ENCODE data around the gene COPS7A. TPM values are rescaled to one million over a fixed set of nuclear protein-coding genes. Genes with fewer than 3 reads are reported as not detected.

Gene COPS7A
- total and polyA plus RNA-seq, 9 of the 15 experiments (the other 6 are each of a cell fraction or from before 2014, with no cell fraction given) = 12.7 to 36.0 (median 24.3) TPM

DNA sequence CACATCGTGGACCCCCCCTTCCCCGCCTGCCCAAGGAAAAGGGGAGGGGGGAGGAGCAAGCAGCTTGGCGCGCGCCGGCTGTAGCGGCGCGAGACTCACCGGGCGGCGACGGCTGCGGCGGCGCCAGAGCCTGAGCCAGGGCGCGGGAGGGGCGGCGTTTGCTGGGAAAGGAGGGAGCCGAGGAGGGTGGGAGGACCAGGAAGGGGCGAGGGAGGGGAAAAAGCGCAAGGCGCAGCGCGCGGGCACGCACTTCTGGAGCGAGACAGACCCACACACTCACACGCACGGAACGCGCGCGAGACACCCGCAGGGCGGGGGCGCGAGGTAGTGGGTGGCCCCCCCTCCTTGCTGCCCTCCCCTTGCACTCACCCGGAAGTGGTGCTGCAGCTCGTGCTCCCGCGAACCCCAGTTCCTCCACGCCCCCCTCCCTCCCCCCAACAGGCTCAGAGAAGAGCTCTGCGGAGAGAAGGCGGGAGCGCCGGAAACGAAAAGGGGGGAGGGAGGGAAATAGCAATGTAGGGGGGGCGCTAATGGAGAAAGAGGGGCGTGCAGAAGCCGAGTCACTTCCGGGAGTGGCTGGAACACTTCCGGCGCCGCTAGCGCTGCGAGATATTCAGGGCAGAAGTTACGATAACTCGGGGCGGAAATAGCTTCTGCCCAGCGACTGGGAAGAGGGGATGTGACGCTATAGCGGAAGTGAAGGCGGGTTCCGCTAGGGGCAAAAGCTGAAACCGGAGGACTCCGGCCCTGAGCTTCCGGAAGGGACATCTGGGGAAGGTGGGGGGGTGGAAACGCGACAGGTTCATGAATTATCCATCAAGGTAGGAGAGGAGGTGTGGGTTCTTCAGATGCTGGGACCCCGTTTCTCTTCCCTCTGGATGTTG lies 34.6 kb upstream of the COPS7A start, which contains the start of gene ZNF384 (continued):
- TF ChIP-seq, protein P1, sequence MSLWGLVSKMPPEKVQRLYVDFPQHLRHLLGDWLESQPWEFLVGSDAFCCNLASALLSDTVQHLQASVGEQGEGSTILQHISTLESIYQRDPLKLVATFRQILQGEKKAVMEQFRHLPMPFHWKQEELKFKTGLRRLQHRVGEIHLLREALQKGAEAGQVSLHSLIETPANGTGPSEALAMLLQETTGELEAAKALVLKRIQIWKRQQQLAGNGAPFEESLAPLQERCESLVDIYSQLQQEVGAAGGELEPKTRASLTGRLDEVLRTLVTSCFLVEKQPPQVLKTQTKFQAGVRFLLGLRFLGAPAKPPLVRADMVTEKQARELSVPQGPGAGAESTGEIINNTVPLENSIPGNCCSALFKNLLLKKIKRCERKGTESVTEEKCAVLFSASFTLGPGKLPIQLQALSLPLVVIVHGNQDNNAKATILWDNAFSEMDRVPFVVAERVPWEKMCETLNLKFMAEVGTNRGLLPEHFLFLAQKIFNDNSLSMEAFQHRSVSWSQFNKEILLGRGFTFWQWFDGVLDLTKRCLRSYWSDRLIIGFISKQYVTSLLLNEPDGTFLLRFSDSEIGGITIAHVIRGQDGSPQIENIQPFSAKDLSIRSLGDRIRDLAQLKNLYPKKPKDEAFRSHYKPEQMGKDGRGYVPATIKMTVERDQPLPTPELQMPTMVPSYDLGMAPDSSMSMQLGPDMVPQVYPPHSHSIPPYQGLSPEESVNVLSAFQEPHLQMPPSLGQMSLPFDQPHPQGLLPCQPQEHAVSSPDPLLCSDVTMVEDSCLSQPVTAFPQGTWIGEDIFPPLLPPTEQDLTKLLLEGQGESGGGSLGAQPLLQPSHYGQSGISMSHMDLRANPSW (CRISPR knock-in tag; IDR thresholded peaks at IDR 0.05) = no peak
- no peak for TF ChIP-seq RCOR1 (IDR thresholded peaks at IDR 0.05; ENCODE audit: borderline replicate concordance in 1 of 2, low read depth in 2 of 2, low read length in 2 of 2)
- TF ChIP-seq MCM2 (IDR thresholded peaks at IDR 0.05; ENCODE audit: low read depth) = no peak
- no peak; the same call in 1 of the 2 replicates for TF ChIP-seq TCF3 (CRISPR knock-in tag; IDR thresholded peaks at IDR 0.05)
- TF ChIP-seq ZNF778 (CRISPR knock-in tag; IDR thresholded peaks at IDR 0.05) = no peak
- TF ChIP-seq ZNF408 (CRISPR knock-in tag; IDR thresholded peaks at IDR 0.05; ENCODE audit: low read depth) = no peak
- peak; percentile 14; the same call in 1 of the 2 replicates for TF ChIP-seq NCOR1 (IDR thresholded peaks at IDR 0.05)
- no peak for TF ChIP-seq TSC22D4 (tag; IDR thresholded peaks at IDR 0.05)
- no peak for TF ChIP-seq SAP30 (IDR thresholded peaks at IDR 0.05; ENCODE audit: borderline replicate concordance, insufficient read depth, low read depth, low read length, poor library complexity, severe bottlenecking)
- no peak for TF ChIP-seq ZNF239 (CRISPR knock-in tag; IDR thresholded peaks at IDR 0.05)
- TF ChIP-seq ZNF444 (CRISPR knock-in tag; IDR thresholded peaks at IDR 0.05) = 0 out of 2 replicates have a peak, but pooled peaks have one; percentile 51
- TF ChIP-seq SREBF1 (IDR thresholded peaks at IDR 0.05; ENCODE audit: borderline replicate concordance, low read depth, low read length) = no peak
- TF ChIP-seq SPI1 (IDR thresholded peaks at IDR 0.05; ENCODE audit: borderline replicate concordance, low read depth, low read length) = peak; percentile 61; the same call in 1 of the 2 replicates
- TF ChIP-seq PURB (CRISPR knock-in tag; IDR thresholded peaks at IDR 0.05; ENCODE audit: low read depth) = no peak
- no peak for TF ChIP-seq SMARCB1 (IDR thresholded peaks at IDR 0.05; ENCODE audit: insufficient read length, low read depth)
- no peak for TF ChIP-seq BCL6 (CRISPR knock-in tag; IDR thresholded peaks at IDR 0.05)
- no peak; a peak in 1 of 4 replicates for TF ChIP-seq ZMIZ1 (IDR thresholded peaks at IDR 0.05; ENCODE audit: low read depth in 2 of 2, low read length in 2 of 2)
- TF ChIP-seq, protein P2, sequence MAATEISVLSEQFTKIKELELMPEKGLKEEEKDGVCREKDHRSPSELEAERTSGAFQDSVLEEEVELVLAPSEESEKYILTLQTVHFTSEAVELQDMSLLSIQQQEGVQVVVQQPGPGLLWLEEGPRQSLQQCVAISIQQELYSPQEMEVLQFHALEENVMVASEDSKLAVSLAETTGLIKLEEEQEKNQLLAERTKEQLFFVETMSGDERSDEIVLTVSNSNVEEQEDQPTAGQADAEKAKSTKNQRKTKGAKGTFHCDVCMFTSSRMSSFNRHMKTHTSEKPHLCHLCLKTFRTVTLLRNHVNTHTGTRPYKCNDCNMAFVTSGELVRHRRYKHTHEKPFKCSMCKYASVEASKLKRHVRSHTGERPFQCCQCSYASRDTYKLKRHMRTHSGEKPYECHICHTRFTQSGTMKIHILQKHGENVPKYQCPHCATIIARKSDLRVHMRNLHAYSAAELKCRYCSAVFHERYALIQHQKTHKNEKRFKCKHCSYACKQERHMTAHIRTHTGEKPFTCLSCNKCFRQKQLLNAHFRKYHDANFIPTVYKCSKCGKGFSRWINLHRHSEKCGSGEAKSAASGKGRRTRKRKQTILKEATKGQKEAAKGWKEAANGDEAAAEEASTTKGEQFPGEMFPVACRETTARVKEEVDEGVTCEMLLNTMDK (IDR thresholded peaks at IDR 0.05; ENCODE audit: borderline replicate concordance, insufficient read depth, low read depth, low read length, poor library complexity, severe bottlenecking) = peak; percentile 60
- TF ChIP-seq E2F3 (CRISPR knock-in tag; IDR thresholded peaks at IDR 0.05) = no peak

All from K562 (cell line).